Karpas-422 (cell line): ENCODE measurements around the gene GSS. TPM values are rescaled to one million over a fixed set of nuclear protein-coding genes. Genes with fewer than 3 reads are reported as not detected.
"Not testable (repeated sequence)": the region's sequence is repeated elsewhere in the genome, so short reads cannot be mapped to it uniquely, and the experiment has no call there.

Experiments
- DNase-seq: peaks from one replicate; pipeline ENCODE4 v3.0.0-alpha.2; 2015
- H2AFZ ChIP-seq: fragments of 200-600 bp; sonication (generic); 2 replicates; pipeline ENCODE4 v1.6.1; 2014; ENCODE audit warnings: antibody characterized with exemption, low read length, mixed read lengths
- H3K27ac ChIP-seq: fragments of 200-600 bp; sonication (generic); 2 replicates; pipeline ENCODE4 v1.5.1; 2014; ENCODE audit warnings: mild to moderate bottlenecking, low read length, moderate library complexity
- H3K27me3 ChIP-seq: fragments of 200-600 bp; sonication (generic); 2 replicates; pipeline ENCODE4 v1.6.1; 2014; ENCODE audit warnings: low read length, mixed read lengths
- H3K36me3 ChIP-seq: fragments of 200-600 bp; sonication (generic); 2 replicates; pipeline ENCODE4 v1.6.1; 2014; ENCODE audit warnings: low read length, mixed read lengths; ENCODE audit not compliant: insufficient read depth
- H3K4me1 ChIP-seq: fragments of 200-600 bp; sonication (generic); 2 replicates; pipeline ENCODE4 v1.6.1; 2014; ENCODE audit warnings: mild to moderate bottlenecking, low read length, mixed read lengths
- H3K4me2 ChIP-seq: fragments of 200-600 bp; sonication (generic); 2 replicates; pipeline ENCODE4 v1.6.1; 2014; ENCODE audit warnings: low read length, low read depth, mild to moderate bottlenecking; ENCODE audit not compliant: poor library complexity, severe bottlenecking
- H3K4me3 ChIP-seq: fragments of 200-600 bp; sonication (generic); 2 replicates; pipeline ENCODE4 v1.5.1; 2014; ENCODE audit warnings: mild to moderate bottlenecking, antibody characterized with exemption, low read length, mixed read lengths
- H3K79me2 ChIP-seq: fragments of 200-600 bp; sonication (generic); 2 replicates; pipeline ENCODE4 v1.6.1; 2014; ENCODE audit warnings: mild to moderate bottlenecking, low read length, mixed read lengths
- H3K9ac ChIP-seq: fragments of 200-600 bp; sonication (generic); 2 replicates; pipeline ENCODE4 v1.6.0; 2014; ENCODE audit warnings: low read length
- H3K9me2 ChIP-seq: fragments of 200-600 bp; sonication (generic), shearing (Covaris generic); replicated peaks from 2 replicates; pipeline ENCODE4 v1.6.0; 2014; ENCODE audit warnings: mild to moderate bottlenecking, low read length, moderate library complexity; ENCODE audit not compliant: insufficient read depth
- H3K9me3 ChIP-seq: fragments of 300-700, 200-600 bp; sonication (generic); 2 replicates; pipeline ENCODE4 v1.6.1; 2014; ENCODE audit warnings: low read length, mixed read lengths
- H4K20me1 ChIP-seq: fragments of 200-600 bp; sonication (generic); 2 replicates; pipeline ENCODE4 v1.6.1; 2014; ENCODE audit warnings: mild to moderate bottlenecking, antibody characterized with exemption, low read length, low read depth; ENCODE audit not compliant: insufficient read depth
- total RNA-seq: library from RNA; depleted of rRNA; stranded (reverse); fragments of >200 nt; shearing (Covaris generic); gene quantifications from 2 replicates; pipeline ENCODE4 v1.2.3, GENCODE V29; 2014; ENCODE audit warnings: low replicate concordance

GSS gene
- total RNA-seq, 1 experiment from 2014 or later: 24.7 TPM

DNA sequence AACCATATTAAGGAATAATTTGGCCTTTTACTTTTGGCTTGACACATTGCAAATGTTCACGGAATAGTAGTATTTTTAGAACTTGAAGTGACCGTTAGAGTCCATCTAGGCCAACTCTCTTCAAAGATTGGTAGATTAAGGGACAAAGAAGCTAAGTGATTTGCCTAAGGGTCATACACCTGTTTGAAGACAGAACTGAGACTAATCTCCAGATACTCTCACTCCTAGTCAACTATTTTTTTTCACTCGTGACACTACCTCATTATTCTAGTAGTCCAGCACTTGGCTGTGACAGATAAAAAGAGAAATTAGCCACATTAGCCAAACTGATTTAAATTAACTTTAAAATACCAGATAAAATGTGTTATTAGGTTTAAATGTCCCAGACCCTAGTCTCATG, 68.6 kb downstream of the GSS start:
- Histone ChIP-seq H3K27ac (no peak overlapping the region), H3K4me2 (no peak overlapping the region), H2AFZ (no peak overlapping the region), H3K4me1 (peaks cover 8% of the 10 kb centered on the region), H3K9me3 (no peaks in the 10 kb centered on the region), H3K4me3 (no peak overlapping the region), H3K9me2 (no peaks in the 10 kb centered on the region), H3K36me3 (no peaks in the 10 kb centered on the region), H3K9ac (no peak overlapping the region), H3K27me3 (no peaks in the 10 kb centered on the region), H4K20me1 (no peaks in the 10 kb centered on the region), H3K79me2 (no peaks in the 10 kb centered on the region)
- no peak for DNase-seq

DNA sequence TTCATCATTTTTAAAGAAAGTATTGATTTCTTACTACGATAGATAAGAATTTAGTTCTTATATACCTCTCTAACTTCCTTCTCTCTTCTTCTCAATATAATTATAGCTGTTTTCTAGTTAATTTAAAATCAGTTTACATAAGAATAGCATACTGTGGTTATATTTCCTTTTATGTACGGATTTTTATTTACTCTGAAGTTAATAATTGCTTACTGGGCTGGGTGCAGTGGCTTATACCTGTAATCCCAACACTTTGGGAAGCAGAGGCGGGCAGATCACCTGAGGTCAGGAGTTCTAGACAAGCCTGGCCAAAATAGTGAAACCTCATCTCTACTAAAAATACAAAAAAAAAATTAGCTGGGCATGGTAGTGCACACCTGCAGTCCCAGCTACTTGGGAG, 69.5 kb downstream of the GSS start:
- no peak for DNase-seq

DNA sequence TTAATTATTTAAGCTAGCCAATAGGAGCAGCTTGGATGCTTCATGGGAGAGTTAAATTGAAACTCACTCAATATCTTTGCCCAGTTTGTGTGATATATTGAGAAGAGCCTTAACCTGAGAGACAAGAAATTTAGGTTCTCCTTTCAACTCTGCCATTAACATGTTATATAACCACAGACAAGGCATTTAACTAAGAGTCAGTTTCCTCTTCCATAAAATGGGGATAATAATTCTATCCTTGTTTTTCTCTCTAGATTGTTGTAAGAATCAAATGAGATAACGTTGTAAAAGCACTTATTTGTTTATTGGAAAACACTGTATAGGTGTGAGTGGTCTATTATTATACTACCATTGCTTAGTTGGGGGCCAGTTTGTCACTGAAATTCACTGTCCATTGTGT, 71.3 kb downstream of the GSS start:
- Histone ChIP-seq H3K27ac (no peak overlapping the region), H2AFZ (no peak overlapping the region), H3K4me2 (no peak overlapping the region), H4K20me1 (no peaks in the 10 kb centered on the region), H3K4me1 (peaks cover 8% of the 10 kb centered on the region), H3K9ac (no peak overlapping the region), H3K79me2 (no peaks in the 10 kb centered on the region), H3K27me3 (no peaks in the 10 kb centered on the region), H3K9me2 (no peaks in the 10 kb centered on the region), H3K9me3 (no peaks in the 10 kb centered on the region), H3K4me3 (no peak overlapping the region), H3K36me3 (no peaks in the 10 kb centered on the region)
- no peak for DNase-seq

More for the DNA sequence above, 69.5 kb downstream of the GSS start:
- H3K4me3 ChIP-seq: no peak overlapping the region
- no peaks in the 10 kb centered on the region for H3K79me2 ChIP-seq
- no peaks in the 10 kb centered on the region for H3K36me3 ChIP-seq
- H3K27me3 ChIP-seq: no peaks in the 10 kb centered on the region
- H3K4me1 ChIP-seq: peaks cover 8% of the 10 kb centered on the region
- H4K20me1 ChIP-seq: no peaks in the 10 kb centered on the region
- H3K4me2 ChIP-seq: no peak overlapping the region
- H3K9ac ChIP-seq: no peak overlapping the region
- no peak overlapping the region for H3K27ac ChIP-seq
- no peaks in the 10 kb centered on the region for H3K9me3 ChIP-seq
- H3K9me2 ChIP-seq: no peaks in the 10 kb centered on the region
- H2AFZ ChIP-seq: no peak overlapping the region

DNA sequence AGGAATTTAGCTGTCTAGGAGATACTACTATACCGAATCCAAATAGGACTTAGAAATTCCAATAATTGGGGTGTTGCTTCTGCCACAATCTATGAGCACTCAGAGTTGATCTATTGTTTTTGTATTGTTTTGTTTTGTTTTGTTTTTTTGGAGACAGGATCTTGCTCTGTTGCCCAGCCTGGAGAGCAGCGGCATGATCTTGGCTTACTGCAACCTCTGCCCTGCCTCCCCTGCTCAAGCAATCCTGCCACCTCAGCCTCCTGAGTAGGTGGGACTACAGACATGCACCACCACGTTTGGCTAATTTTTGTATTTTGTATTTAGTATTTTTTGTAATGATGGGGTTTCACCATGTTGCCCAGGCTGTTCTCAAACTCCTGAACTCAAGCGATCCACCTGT, 71.8 kb downstream of the GSS start:
- Histone ChIP-seq H3K27me3 (no peaks in the 10 kb centered on the region), H3K36me3 (no peaks in the 10 kb centered on the region), H3K9ac (no peak overlapping the region), H3K4me1 (peaks cover 8% of the 10 kb centered on the region), H3K9me2 (no peaks in the 10 kb centered on the region), H3K79me2 (no peaks in the 10 kb centered on the region), H4K20me1 (no peaks in the 10 kb centered on the region), H2AFZ (no peak overlapping the region), H3K27ac (no peak overlapping the region), H3K4me2 (no peak overlapping the region), H3K9me3 (no peaks in the 10 kb centered on the region), H3K4me3 (no peak overlapping the region)
- DNase-seq: no peak

DNA sequence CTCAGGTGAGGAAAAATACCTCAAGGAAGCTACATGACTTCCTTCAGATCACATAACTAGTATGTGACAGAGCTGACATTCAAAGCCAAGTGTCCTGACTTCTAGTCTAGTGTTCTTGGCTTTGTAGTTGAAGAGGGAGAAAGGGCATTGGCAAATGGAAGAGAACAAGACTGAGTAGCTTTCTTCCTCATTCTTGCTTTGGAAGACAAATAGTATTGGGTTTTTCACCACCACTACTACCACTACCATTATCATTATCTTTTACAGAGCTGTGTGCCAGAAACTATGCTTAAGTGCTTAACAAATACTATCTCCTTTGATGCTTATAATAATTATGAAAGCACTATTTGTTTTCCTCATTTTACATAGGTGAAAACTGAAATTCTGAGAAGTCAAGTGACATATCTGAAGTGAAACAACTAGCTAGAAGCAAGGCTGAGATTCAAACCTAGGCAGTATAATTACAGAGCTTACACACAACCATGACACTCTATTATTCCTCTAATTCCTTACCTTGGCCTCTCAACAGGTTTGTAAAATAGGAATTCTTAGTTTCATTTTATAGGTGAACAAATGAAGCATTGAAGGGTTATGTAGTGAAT, 72.4 kb downstream of the GSS start:
- Histone ChIP-seq H3K9me2 (no peaks in the 10 kb centered on the region), H3K27ac (no peak overlapping the region), H3K9me3 (no peaks in the 10 kb centered on the region), H2AFZ (no peak overlapping the region), H3K79me2 (no peaks in the 10 kb centered on the region), H3K4me3 (no peak overlapping the region), H3K4me1 (peaks cover 8% of the 10 kb centered on the region), H3K36me3 (no peaks in the 10 kb centered on the region), H3K9ac (no peak overlapping the region), H4K20me1 (no peaks in the 10 kb centered on the region), H3K27me3 (no peaks in the 10 kb centered on the region), H3K4me2 (no peak overlapping the region)
- no peak for DNase-seq

DNA sequence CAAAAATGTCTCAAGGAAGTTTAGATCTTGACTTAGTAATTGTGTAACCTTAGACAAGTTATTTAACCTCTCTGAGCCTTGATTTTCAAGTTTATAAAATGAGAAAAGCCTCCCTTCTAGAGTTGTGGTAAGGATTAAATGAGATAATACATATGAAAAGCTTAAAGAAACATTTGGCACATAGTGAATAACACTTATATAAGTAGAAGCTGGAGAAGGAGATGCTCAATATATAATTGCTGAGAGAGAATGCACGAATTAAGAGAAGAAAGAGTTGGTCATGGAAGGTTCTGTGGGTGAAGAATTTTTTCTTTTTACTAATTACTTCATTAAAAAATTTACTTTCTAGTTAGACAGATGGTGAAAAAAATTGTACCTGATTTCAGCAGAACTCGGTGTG, 73.9 kb downstream of the GSS start:
- no peak overlapping the region for H3K9ac ChIP-seq
- no peak overlapping the region for H3K4me2 ChIP-seq
- no peak for DNase-seq
- no peaks in the 10 kb centered on the region for H3K9me2 ChIP-seq
- peaks cover 3% of the 10 kb centered on the region for H3K4me1 ChIP-seq
- no peaks in the 10 kb centered on the region for H3K36me3 ChIP-seq
- H3K27me3 ChIP-seq: no peaks in the 10 kb centered on the region
- no peak overlapping the region for H3K27ac ChIP-seq
- H4K20me1 ChIP-seq: no peaks in the 10 kb centered on the region
- no peaks in the 10 kb centered on the region for H3K79me2 ChIP-seq
- no peak overlapping the region for H2AFZ ChIP-seq
- H3K9me3 ChIP-seq: no peaks in the 10 kb centered on the region
- no peak overlapping the region for H3K4me3 ChIP-seq

DNA sequence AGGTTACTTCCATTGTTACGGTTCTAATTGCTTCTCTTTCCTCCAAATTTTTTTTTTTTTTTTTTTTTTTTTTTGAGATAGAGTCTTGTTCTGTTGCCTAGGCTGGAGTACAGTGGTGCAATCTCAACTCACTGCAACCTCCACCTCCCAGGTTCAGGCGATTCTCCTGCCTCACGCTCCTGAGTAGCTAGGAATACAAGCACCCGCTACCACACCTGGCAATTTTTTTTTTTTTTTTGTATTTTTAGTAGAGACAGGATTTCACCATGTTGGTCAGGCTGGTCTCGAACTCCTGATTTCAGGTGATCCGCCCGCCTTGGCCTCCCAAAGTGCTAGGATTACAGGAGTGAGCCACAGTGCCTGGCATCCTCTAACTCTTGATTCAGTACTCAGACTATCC, 74.6 kb downstream of the GSS start:
- H3K9me2 ChIP-seq, DNase-seq, H3K27me3 ChIP-seq, H3K9ac ChIP-seq, H3K4me2 ChIP-seq, H3K4me1 ChIP-seq, H4K20me1 ChIP-seq, H3K79me2 ChIP-seq, H3K27ac ChIP-seq, H3K36me3 ChIP-seq, H2AFZ ChIP-seq, H3K9me3 ChIP-seq, H3K4me3 ChIP-seq: not testable (repeated sequence)

DNA sequence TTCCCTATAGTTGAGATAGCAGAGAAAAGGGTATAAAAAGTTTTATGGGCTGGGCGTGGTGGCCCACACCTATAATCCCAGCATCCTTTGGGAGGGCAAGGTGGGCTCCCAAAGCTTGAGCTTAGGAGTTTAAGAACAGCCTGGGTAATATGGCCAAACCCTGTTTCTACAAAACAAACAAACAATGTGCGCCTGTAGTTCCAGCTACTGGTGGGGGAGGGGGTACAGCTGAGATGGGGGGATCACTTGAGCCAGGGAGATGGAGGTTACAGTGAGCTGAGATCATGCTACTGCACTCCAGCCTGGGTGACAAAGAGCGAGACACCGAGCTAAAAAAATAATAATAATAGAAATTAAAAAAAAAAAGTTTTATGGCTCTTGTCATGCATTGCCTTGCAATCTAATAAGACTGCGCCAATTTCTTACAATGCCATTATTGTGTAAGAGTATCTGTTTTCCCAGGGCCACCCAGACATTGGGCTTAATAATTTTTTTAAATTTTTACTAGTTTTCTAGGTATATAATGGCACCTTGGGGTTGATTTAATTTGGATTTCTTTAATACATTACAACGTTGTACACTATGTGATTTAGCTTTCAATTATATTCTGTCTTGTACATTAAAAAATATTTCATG, 75.3 kb downstream of the GSS start:
- H4K20me1 ChIP-seq: no peaks in the 10 kb centered on the region
- H3K36me3 ChIP-seq: no peaks in the 10 kb centered on the region
- no peaks in the 10 kb centered on the region for H3K79me2 ChIP-seq
- no peak overlapping the region for H3K4me3 ChIP-seq
- H3K9ac ChIP-seq: no peak overlapping the region
- H3K27me3 ChIP-seq: no peaks in the 10 kb centered on the region
- no peak overlapping the region for H3K27ac ChIP-seq
- DNase-seq: no peak
- H3K4me1 ChIP-seq: peaks cover 11% of the 10 kb centered on the region
- no peak overlapping the region for H3K4me2 ChIP-seq
- no peak overlapping the region for H2AFZ ChIP-seq
- H3K9me2 ChIP-seq: no peaks in the 10 kb centered on the region
- no peaks in the 10 kb centered on the region for H3K9me3 ChIP-seq
